Neural crest cell (in vitro differentiated cells): ENCODE data around the gene NCKAP5L. TPM values are rescaled to one million over a fixed set of nuclear protein-coding genes. Genes with fewer than 3 reads are reported as not detected.

Experiments used
- DNase-seq: peaks from one replicate; pipeline ENCODE4 v3.0.0; 2021; ENCODE audit warnings: low read depth, mixed read lengths, low spot score
- H3K27ac Mint-ChIP-seq: one replicate; pipeline ENCODE4 v1.8.0; 2021; ENCODE audit warnings: mild to moderate bottlenecking, mixed read lengths; ENCODE audit not compliant: unreplicated experiment
- H3K27me3 Mint-ChIP-seq: 2 replicates; pipeline ENCODE4 v1.8.0; 2021; ENCODE audit warnings: low read depth, mild to moderate bottlenecking, mixed read lengths
- H3K36me3 Mint-ChIP-seq: 2 replicates; pipeline ENCODE4 v1.8.0; 2021; ENCODE audit warnings: low read depth, mild to moderate bottlenecking, mixed read lengths
- H3K4me1 Mint-ChIP-seq: 2 replicates; pipeline ENCODE4 v1.8.0; 2021; ENCODE audit warnings: mixed read lengths
- H3K4me3 Mint-ChIP-seq: one replicate; pipeline ENCODE4 v1.8.0; 2021; ENCODE audit warnings: mild to moderate bottlenecking, mixed read lengths
- H3K9me3 Mint-ChIP-seq: 2 replicates; pipeline ENCODE4 v1.8.0; 2021; ENCODE audit warnings: mixed read lengths
- CTCF ChIP-seq: fragments of 200-600 bp; sonication (generic); conservative IDR thresholded peaks from 2 replicates; pipeline ENCODE4 v1.5.0; 2021; ENCODE audit warnings: antibody characterized with exemption, mild to moderate bottlenecking
- total RNA-seq: library from RNA; stranded (reverse); gene quantifications from 2 replicates; pipeline ENCODE4 v1.2.1, GENCODE V29; 2021

The NCKAP5L gene
- total RNA-seq, 1 donor from 2014 or later, result 45.0 TPM

GRCh38 chr12:49808686-49809380 lies 19.4 kb downstream of the NCKAP5L start:
- peaks cover 58% of the 10 kb centered on the region for H3K4me1 Mint-ChIP-seq
- H3K9me3 Mint-ChIP-seq, result no peaks in the 10 kb centered on the region
- H3K4me3 Mint-ChIP-seq, result peak overlapping the region; percentile 60
- DNase-seq, result peak; percentile 41
- no peaks in the 10 kb centered on the region for H3K27me3 Mint-ChIP-seq
- no peaks in the 10 kb centered on the region for H3K36me3 Mint-ChIP-seq
- no peak for TF ChIP-seq CTCF
- H3K27ac Mint-ChIP-seq, result peak overlapping the region; percentile 97

- no peak for TF ChIP-seq CTCF
- peak overlapping the region; percentile 28 for H3K4me3 Mint-ChIP-seq
- no peak for DNase-seq
- peak overlapping the region; percentile 97 for H3K27ac Mint-ChIP-seq
- peaks cover 58% of the 10 kb centered on the region for H3K4me1 Mint-ChIP-seq
- H3K27me3 Mint-ChIP-seq, result no peaks in the 10 kb centered on the region
- H3K36me3 Mint-ChIP-seq, result peaks cover under 1% of the 10 kb centered on the region
- H3K9me3 Mint-ChIP-seq, result no peaks in the 10 kb centered on the region
Measured at GRCh38 chr12:49807991-49808580, 20.1 kb downstream of the NCKAP5L start.

GRCh38 chr12:49806877-49807276 lies 21.3 kb downstream of the NCKAP5L start:
- peaks cover 53% of the 10 kb centered on the region for H3K4me1 Mint-ChIP-seq
- no peak for TF ChIP-seq CTCF
- H3K27me3 Mint-ChIP-seq, result no peaks in the 10 kb centered on the region

GRCh38 chr12:49806321-49806813 lies 21.8 kb downstream of the NCKAP5L start:
- TF ChIP-seq CTCF, result no peak
- no peak overlapping the region for H3K4me3 Mint-ChIP-seq
- peaks cover 2% of the 10 kb centered on the region for H3K36me3 Mint-ChIP-seq
- H3K27ac Mint-ChIP-seq, result no peak overlapping the region
- peaks cover 48% of the 10 kb centered on the region for H3K4me1 Mint-ChIP-seq
- no peaks in the 10 kb centered on the region for H3K27me3 Mint-ChIP-seq
- H3K9me3 Mint-ChIP-seq, result no peaks in the 10 kb centered on the region
- DNase-seq, result no peak

More at GRCh38 chr12:49806877-49807276, 21.3 kb downstream of the NCKAP5L start:
- Mint-ChIP-seq H3K4me3 (no peak overlapping the region), H3K27ac (peak overlapping the region; percentile 48), H3K36me3 (peaks cover 2% of the 10 kb centered on the region), H3K9me3 (no peaks in the 10 kb centered on the region)
- no peak for DNase-seq

GRCh38 chr12:49805409-49805808 lies 22.8 kb downstream of the NCKAP5L start:
- no peak for DNase-seq
- peaks cover 4% of the 10 kb centered on the region for H3K36me3 Mint-ChIP-seq
- no peaks in the 10 kb centered on the region for H3K9me3 Mint-ChIP-seq
- TF ChIP-seq CTCF, result no peak
- H3K4me3 Mint-ChIP-seq, result no peak overlapping the region
- H3K4me1 Mint-ChIP-seq, result peaks cover 39% of the 10 kb centered on the region
- H3K27ac Mint-ChIP-seq, result no peak overlapping the region
- H3K27me3 Mint-ChIP-seq, result no peaks in the 10 kb centered on the region
